ENCODE results near the gene BSPH1.

GRCh38 chr19:48010932-48011758 lies 19.2 kb upstream of the BSPH1 start:
- no peak for TF ChIP-seq CTCF (IDR thresholded peaks at IDR 0.05 in 8 of 11, conservative IDR thresholded peaks at IDR 0.05 in 3 of 11)
- no peak for TF ChIP-seq POLR2A (IDR thresholded peaks at IDR 0.05)

Measured in spleen (tissue), 7 donors.